ENCODE data around the gene THG1L. TPM values are rescaled to one million over a fixed set of nuclear protein-coding genes. Genes with fewer than 3 reads are reported as not detected.

The THG1L gene
- total and polyA plus RNA-seq, 10 of the 15 experiments (the other 5 are each of a cell fraction or from before 2014, with no cell fraction given) = 24.8 to 58.0 (median 34.5) TPM

- TF ChIP-seq NFXL1 (IDR thresholded peaks at IDR 0.05; ENCODE audit: borderline replicate concordance) = no peak
- TF ChIP-seq SMAD1 (IDR thresholded peaks at IDR 0.05; ENCODE audit: low read depth, partially characterized antibody) = no peak
- TF ChIP-seq POLR2AphosphoS2 (IDR thresholded peaks at IDR 0.05; ENCODE audit: low read depth, low read length) = no peak
- no peak for TF ChIP-seq ATF3 (IDR thresholded peaks at IDR 0.05; ENCODE audit: borderline replicate concordance, extremely low read depth, low read depth, low read length)
- TF ChIP-seq TCF3 (IDR thresholded peaks at IDR 0.05; ENCODE audit: borderline replicate concordance, insufficient read depth, low read depth, low read length) = no peak
- TF ChIP-seq NFIC (IDR thresholded peaks at IDR 0.05; ENCODE audit: low read depth, low read length) = peak; percentile 87
- TF ChIP-seq ZBTB40 (IDR thresholded peaks at IDR 0.05; ENCODE audit: borderline replicate concordance) = no peak
- no peak for TF ChIP-seq TARDBP (IDR thresholded peaks at IDR 0.05; ENCODE audit: borderline replicate concordance)
- TF ChIP-seq IKZF1 (conservative IDR thresholded peaks at IDR 0.05) = peak; percentile 87
- no peak for TF ChIP-seq SMAD5 (IDR thresholded peaks at IDR 0.05; ENCODE audit: low read depth)
- no peak for TF ChIP-seq REST (IDR thresholded peaks at IDR 0.05; ENCODE audit: low read depth, low read length)
- no peak for TF ChIP-seq CEBPZ (IDR thresholded peaks at IDR 0.05; ENCODE audit: low read depth, low read length)
- no peak for TF ChIP-seq HDAC2 (IDR thresholded peaks at IDR 0.05)
- TF ChIP-seq CHD1 (IDR thresholded peaks at IDR 0.05; ENCODE audit: low read depth, low read length) = no peak
- TF ChIP-seq MEF2B (IDR thresholded peaks at IDR 0.05; ENCODE audit: partially characterized antibody, poor library complexity, severe bottlenecking) = peak; percentile 61
- TF ChIP-seq USF2 (IDR thresholded peaks at IDR 0.05; ENCODE audit: borderline replicate concordance, low read depth, low read length) = no peak
- TF ChIP-seq KAT2A (conservative IDR thresholded peaks at IDR 0.05; ENCODE audit: control insufficient read depth, low read depth, low read length) = no peak
- no peak for TF ChIP-seq RB1 (IDR thresholded peaks at IDR 0.05; ENCODE audit: borderline replicate concordance)
These were observed 1.4 kb upstream of the THG1L start (continued) for GRCh38 chr5:157729858-157730257.

Data from GM12878 (cell line).